Prostate gland (tissue), 2 donors: Measurements from ENCODE around the gene TMEM202.

ENCODE experiments used
- CTCF ChIP-seq, 4 experiments: fragments of 200-600 bp in 2 of 4; fragments of 450-650 bp in 2 of 4; sonication (generic) in 2 of 4; IDR thresholded peaks; 1 replicate in 3 of 4; 2 replicates in 1 of 4; pipeline ENCODE4 v1.5.1; 2016 to 2019; ENCODE audit warnings: antibody characterized with exemption in 4 of 4, mild to moderate bottlenecking in 2 of 4, moderate library complexity in 2 of 4
- POLR2A ChIP-seq: fragments of 450-650 bp; IDR thresholded peaks from one replicate; pipeline ENCODE4 v1.6.1; 2016; ENCODE audit warnings: antibody characterized with exemption, mild to moderate bottlenecking
- POLR2AphosphoS5 ChIP-seq: sonication (generic); formaldehyde crosslinking; IDR thresholded peaks from one replicate; pipeline ENCODE4 v1.6.1; 2017; ENCODE audit warnings: antibody characterized with exemption

- TF ChIP-seq CTCF (IDR thresholded peaks at IDR 0.05) (no peak), POLR2AphosphoS5 (no peak), POLR2A (no peak)
Measured at GRCh38 chr15:72361176-72361575, 36.9 kb upstream of the TMEM202 start.
